ENCODE measurements around the gene TRIM39. TPM values are rescaled to one million over a fixed set of nuclear protein-coding genes. Genes with fewer than 3 reads are reported as not detected.

TRIM39 gene
- total RNA-seq, 2 donors from 2014 or later, result 10.1 to 12.1 TPM

- H3K36me3 ChIP-seq, result peaks cover 4% of the 10 kb centered on the region
- H3K4me1 ChIP-seq, result no peaks in the 10 kb centered on the region
- no peak overlapping the region for H3K9ac ChIP-seq (ENCODE audit: low read depth in 2 of 2, low read length in 2 of 2)
- no peaks in the 10 kb centered on the region for H3K27me3 ChIP-seq
- no peak for DNase-seq
- intact Hi-C loops (cut with DNase I), result no loop called here
- TF ChIP-seq CTCF (IDR thresholded peaks at IDR 0.05), result no peak
- no peaks in the 10 kb centered on the region for H3K9me3 ChIP-seq
- no peak overlapping the region for H3K27ac ChIP-seq
- H3K4me3 ChIP-seq, result no peak overlapping the region
Measured at GRCh38 chr6:30304002-30304401, 22.7 kb upstream of the TRIM39 start.

- Histone ChIP-seq H3K9ac (ENCODE audit: low read depth in 2 of 2, low read length in 2 of 2) (no peak overlapping the region), H3K4me1 (no peaks in the 10 kb centered on the region), H3K9me3 (no peaks in the 10 kb centered on the region), H3K27me3 (no peaks in the 10 kb centered on the region), H3K27ac (no peak overlapping the region), H3K36me3 (no peaks in the 10 kb centered on the region), H3K4me3 (no peak overlapping the region)
- intact Hi-C loops (cut with DNase I), result no loop called here
- DNase-seq, result no peak
- no peak for TF ChIP-seq CTCF (IDR thresholded peaks at IDR 0.05)
Measured at GRCh38 chr6:30311101-30311500, 15.6 kb upstream of the TRIM39 start.

- H3K27ac ChIP-seq, result no peak overlapping the region
- no peaks in the 10 kb centered on the region for H3K27me3 ChIP-seq
- no peaks in the 10 kb centered on the region for H3K4me1 ChIP-seq
- no peak overlapping the region for H3K9ac ChIP-seq (ENCODE audit: low read depth in 2 of 2, low read length in 2 of 2)
- intact Hi-C loops (cut with DNase I), result no loop called here
- DNase-seq, result no peak
- TF ChIP-seq CTCF (IDR thresholded peaks at IDR 0.05), result no peak
- no peak overlapping the region for H3K4me3 ChIP-seq
- H3K9me3 ChIP-seq, result no peaks in the 10 kb centered on the region
- no peaks in the 10 kb centered on the region for H3K36me3 ChIP-seq
Measured at GRCh38 chr6:30311671-30312070, 15.1 kb upstream of the TRIM39 start.

GRCh38 chr6:30312266-30312665 is 14.5 kb upstream of the TRIM39 start:
- Histone ChIP-seq H3K27me3 (no peaks in the 10 kb centered on the region), H3K9ac (ENCODE audit: low read depth in 2 of 2, low read length in 2 of 2) (no peak overlapping the region), H3K36me3 (no peaks in the 10 kb centered on the region), H3K4me3 (no peak overlapping the region), H3K9me3 (no peaks in the 10 kb centered on the region), H3K4me1 (no peaks in the 10 kb centered on the region), H3K27ac (no peak overlapping the region)
- DNase-seq, result no peak
- intact Hi-C loops (cut with DNase I), result no loop called here
- no peak for TF ChIP-seq CTCF (IDR thresholded peaks at IDR 0.05)

- intact Hi-C loops (cut with DNase I), result no loop called here
- peaks cover 5% of the 10 kb centered on the region for H3K4me1 ChIP-seq
- H3K4me3 ChIP-seq, result no peak overlapping the region
- no peak for DNase-seq
- no peaks in the 10 kb centered on the region for H3K36me3 ChIP-seq
- no peak for TF ChIP-seq CTCF (IDR thresholded peaks at IDR 0.05)
- H3K27me3 ChIP-seq, result no peaks in the 10 kb centered on the region
- H3K9ac ChIP-seq (ENCODE audit: low read depth in 2 of 2, low read length in 2 of 2), result no peak overlapping the region
- no peak overlapping the region for H3K27ac ChIP-seq
- H3K9me3 ChIP-seq, result no peaks in the 10 kb centered on the region
Measured at GRCh38 chr6:30312676-30313321, 13.9 kb upstream of the TRIM39 start.

Data from colonic mucosa (tissue), 4 donors.